ENCODE results near the gene RAB7A. TPM values are rescaled to one million over a fixed set of nuclear protein-coding genes. Genes with fewer than 3 reads are reported as not detected.

RAB7A gene
- polyA plus RNA-seq, 1 donor from 2014 or later, result 42.4 TPM

- H3K27me3 ChIP-seq (ENCODE audit: insufficient read depth, low read depth, low read length), result no peaks in the 10 kb centered on the region
Measured at GRCh38 chr3:128781164-128781563, 55.2 kb downstream of the RAB7A start.

DNA sequence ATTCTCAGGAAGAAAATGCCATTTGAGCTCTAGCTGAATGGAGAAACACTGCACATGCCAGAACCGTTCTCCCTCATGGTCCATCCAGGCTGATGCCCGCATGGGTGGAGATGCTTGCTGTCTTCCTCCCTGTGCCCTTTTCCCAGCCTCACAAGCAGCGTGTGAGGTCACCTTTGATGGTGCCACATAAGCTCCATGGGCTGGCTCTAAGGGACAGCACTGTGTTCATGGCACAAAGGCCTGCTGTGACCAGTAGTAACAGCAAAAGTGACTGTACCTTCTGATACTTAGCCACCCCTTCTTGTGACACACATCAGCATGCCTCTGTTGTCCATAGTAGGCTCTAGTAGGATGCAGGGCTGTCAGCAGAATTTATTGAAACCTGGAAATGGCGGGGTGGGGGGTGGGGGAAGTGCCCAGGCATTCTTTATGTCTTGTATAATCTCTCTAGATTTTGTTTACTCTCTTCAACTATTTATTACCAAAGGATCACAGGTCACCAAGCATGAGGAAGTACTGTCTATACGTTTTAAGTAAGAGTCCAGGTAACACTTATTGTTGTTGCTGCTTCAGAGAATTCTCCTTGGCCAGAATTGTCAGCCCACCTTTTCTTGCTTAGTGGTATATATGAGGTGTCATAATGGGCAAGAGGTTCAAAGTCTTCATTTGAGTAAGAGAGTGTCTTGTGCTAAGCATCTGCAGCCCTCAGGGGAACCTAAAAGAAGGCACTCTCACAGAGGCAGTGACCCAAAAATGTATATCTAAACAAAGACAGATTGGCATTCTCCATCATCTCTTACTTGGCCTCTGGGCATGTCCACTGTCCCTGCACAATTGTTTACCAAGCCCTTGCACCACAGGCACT lies 56.5 kb downstream of the RAB7A start:
- H3K9me2 ChIP-seq (ENCODE audit: insufficient read depth, low read length), result no peaks in the 10 kb centered on the region
- H3K4me3 ChIP-seq (ENCODE audit: low read length), result no peak overlapping the region
- no peaks in the 10 kb centered on the region for H3K36me3 ChIP-seq (ENCODE audit: insufficient read depth, low read length)
- H3K27me3 ChIP-seq (ENCODE audit: insufficient read depth, low read depth, low read length), result no peaks in the 10 kb centered on the region
- H4K20me1 ChIP-seq (ENCODE audit: insufficient read depth), result no peaks in the 10 kb centered on the region
- TF ChIP-seq SMC3 (conservative IDR thresholded peaks at IDR 0.05; ENCODE audit: poor library complexity) (no peak), CTCF (IDR thresholded peaks at IDR 0.05; ENCODE audit: poor library complexity, severe bottlenecking) (no peak), EZH2 (IDR thresholded peaks at IDR 0.05; ENCODE audit: borderline replicate concordance, insufficient read depth, low read length, poor library complexity, severe bottlenecking) (no peak), POLR2AphosphoS5 (IDR thresholded peaks at IDR 0.05) (no peak), EP300 (conservative IDR thresholded peaks at IDR 0.05; ENCODE audit: poor library complexity, severe bottlenecking) (no peak), RAD21 (conservative IDR thresholded peaks at IDR 0.05) (no peak), TAF1 (IDR thresholded peaks at IDR 0.05; ENCODE audit: low read depth) (no peak), MXI1 (conservative IDR thresholded peaks at IDR 0.05; ENCODE audit: poor library complexity, severe bottlenecking) (no peak)
- TF ChIP-seq, protein P1, sequence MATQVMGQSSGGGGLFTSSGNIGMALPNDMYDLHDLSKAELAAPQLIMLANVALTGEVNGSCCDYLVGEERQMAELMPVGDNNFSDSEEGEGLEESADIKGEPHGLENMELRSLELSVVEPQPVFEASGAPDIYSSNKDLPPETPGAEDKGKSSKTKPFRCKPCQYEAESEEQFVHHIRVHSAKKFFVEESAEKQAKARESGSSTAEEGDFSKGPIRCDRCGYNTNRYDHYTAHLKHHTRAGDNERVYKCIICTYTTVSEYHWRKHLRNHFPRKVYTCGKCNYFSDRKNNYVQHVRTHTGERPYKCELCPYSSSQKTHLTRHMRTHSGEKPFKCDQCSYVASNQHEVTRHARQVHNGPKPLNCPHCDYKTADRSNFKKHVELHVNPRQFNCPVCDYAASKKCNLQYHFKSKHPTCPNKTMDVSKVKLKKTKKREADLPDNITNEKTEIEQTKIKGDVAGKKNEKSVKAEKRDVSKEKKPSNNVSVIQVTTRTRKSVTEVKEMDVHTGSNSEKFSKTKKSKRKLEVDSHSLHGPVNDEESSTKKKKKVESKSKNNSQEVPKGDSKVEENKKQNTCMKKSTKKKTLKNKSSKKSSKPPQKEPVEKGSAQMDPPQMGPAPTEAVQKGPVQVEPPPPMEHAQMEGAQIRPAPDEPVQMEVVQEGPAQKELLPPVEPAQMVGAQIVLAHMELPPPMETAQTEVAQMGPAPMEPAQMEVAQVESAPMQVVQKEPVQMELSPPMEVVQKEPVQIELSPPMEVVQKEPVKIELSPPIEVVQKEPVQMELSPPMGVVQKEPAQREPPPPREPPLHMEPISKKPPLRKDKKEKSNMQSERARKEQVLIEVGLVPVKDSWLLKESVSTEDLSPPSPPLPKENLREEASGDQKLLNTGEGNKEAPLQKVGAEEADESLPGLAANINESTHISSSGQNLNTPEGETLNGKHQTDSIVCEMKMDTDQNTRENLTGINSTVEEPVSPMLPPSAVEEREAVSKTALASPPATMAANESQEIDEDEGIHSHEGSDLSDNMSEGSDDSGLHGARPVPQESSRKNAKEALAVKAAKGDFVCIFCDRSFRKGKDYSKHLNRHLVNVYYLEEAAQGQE (IDR thresholded peaks at IDR 0.05; ENCODE audit: borderline replicate concordance), result no peak
- H3K4me2 ChIP-seq (ENCODE audit: low read length), result no peak overlapping the region
- no peaks in the 10 kb centered on the region for H3K9me3 ChIP-seq (ENCODE audit: low read length)
- no peak overlapping the region for H3K27ac ChIP-seq (ENCODE audit: low read length)
- H3F3A ChIP-seq (ENCODE audit: insufficient read depth, low read length, poor library complexity, severe bottlenecking), result no peaks in the 10 kb centered on the region
- H3K79me2 ChIP-seq (replicated peaks; ENCODE audit: insufficient read depth, low read length), result peaks cover 47% of the 10 kb centered on the region
- no peak overlapping the region for H2AFZ ChIP-seq (ENCODE audit: low read depth, low read length)
- no peak overlapping the region for H3K9ac ChIP-seq (ENCODE audit: low read length)

More at GRCh38 chr3:128781164-128781563, 55.2 kb downstream of the RAB7A start:
- H3K27ac ChIP-seq (ENCODE audit: low read length), result no peak overlapping the region
- no peaks in the 10 kb centered on the region for H3K36me3 ChIP-seq (ENCODE audit: insufficient read depth, low read length)
- no peak overlapping the region for H3K9ac ChIP-seq (ENCODE audit: low read length)
- no peak overlapping the region for H3K4me3 ChIP-seq (ENCODE audit: low read length)
- H3K79me2 ChIP-seq (replicated peaks; ENCODE audit: insufficient read depth, low read length), result peaks cover 42% of the 10 kb centered on the region
- TF ChIP-seq POLR2AphosphoS5 (IDR thresholded peaks at IDR 0.05), result no peak
- no peak for TF ChIP-seq MXI1 (conservative IDR thresholded peaks at IDR 0.05; ENCODE audit: poor library complexity, severe bottlenecking)
- no peak for TF ChIP-seq RAD21 (conservative IDR thresholded peaks at IDR 0.05)
- TF ChIP-seq EZH2 (IDR thresholded peaks at IDR 0.05; ENCODE audit: borderline replicate concordance, insufficient read depth, low read length, poor library complexity, severe bottlenecking), result no peak
- H3K9me3 ChIP-seq (ENCODE audit: low read length), result no peaks in the 10 kb centered on the region
- H4K20me1 ChIP-seq (ENCODE audit: insufficient read depth), result no peaks in the 10 kb centered on the region
- H3K4me2 ChIP-seq (ENCODE audit: low read length), result no peak overlapping the region
- no peaks in the 10 kb centered on the region for H3F3A ChIP-seq (ENCODE audit: insufficient read depth, low read length, poor library complexity, severe bottlenecking)
- no peaks in the 10 kb centered on the region for H3K9me2 ChIP-seq (ENCODE audit: insufficient read depth, low read length)
- no peak overlapping the region for H2AFZ ChIP-seq (ENCODE audit: low read depth, low read length)

All from neural cell (in vitro differentiated cells).